HG02588 (cell line): ENCODE results near the gene MARCKS.
A peak's percentile ranks its signal among the peaks of the same experiment; 100 is the strongest.
"Not testable (repeated sequence)": the region's sequence is repeated elsewhere in the genome, so short reads cannot be mapped to it uniquely, and the experiment has no call there.

Experiments used
- ATAC-seq: cut with Tn5 transposase; IDR thresholded peaks from one replicate; pipeline ENCODE4 v1.9.1; 2021; ENCODE audit warnings: mild to moderate bottlenecking, moderate library complexity; ENCODE audit not compliant: unreplicated experiment

The MARCKS gene

GRCh38 chr6:113882336-113883022, 25.3 kb downstream of the MARCKS start:
- no peak for ATAC-seq

- ATAC-seq: no peak
These were observed 26.9 kb downstream of the MARCKS start for GRCh38 chr6:113884011-113884410.

- ATAC-seq: no peak
These were observed 29.4 kb downstream of the MARCKS start for GRCh38 chr6:113886512-113886911.

DNA sequence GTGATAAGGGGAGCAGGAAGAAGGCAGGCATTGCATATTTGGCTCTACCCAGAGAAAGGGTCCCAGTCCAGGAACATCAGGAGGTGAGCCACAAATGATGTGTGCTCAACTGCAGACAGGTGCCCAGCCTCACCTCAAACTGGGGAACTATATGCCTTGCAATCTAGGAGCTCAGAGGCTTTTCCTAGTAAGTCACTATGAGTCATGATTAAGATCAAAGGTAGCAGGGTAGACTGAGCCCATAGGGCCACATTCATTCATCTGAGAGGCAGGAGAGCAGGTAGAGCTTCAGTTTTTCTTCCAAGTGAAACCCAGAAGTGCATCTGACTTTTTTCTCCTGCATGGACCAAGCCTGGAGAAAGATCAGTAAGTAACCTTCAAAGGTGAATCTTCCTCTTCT, 31.3 kb downstream of the MARCKS start:
- ATAC-seq: no peak

- no peak for ATAC-seq
These were observed 31.9 kb downstream of the MARCKS start for GRCh38 chr6:113888956-113889630.

DNA sequence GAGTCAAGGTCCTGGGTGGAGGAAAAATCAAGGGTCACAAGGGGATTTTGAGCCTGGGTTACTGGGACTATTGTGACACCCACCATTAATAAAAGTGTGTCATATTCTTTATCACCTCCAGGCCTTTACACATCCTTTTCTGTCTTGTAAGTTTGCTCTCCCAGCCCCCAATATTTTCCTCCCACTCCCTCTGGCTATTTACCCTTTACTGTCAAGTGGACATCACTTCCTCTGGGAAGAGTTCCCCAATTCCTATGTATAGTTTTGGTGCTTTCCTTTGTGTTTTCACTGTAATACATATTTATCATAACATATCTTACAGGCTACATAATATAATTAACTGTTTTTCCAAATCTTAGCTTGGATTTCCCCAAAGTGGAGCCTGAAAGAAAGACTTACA, 36.3 kb downstream of the MARCKS start:
- ATAC-seq: no peak

GRCh38 chr6:113893866-113894265, 36.7 kb downstream of the MARCKS start:
- ATAC-seq: no peak

GRCh38 chr6:113894712-113895674, 37.8 kb downstream of the MARCKS start:
- ATAC-seq: no peak

DNA sequence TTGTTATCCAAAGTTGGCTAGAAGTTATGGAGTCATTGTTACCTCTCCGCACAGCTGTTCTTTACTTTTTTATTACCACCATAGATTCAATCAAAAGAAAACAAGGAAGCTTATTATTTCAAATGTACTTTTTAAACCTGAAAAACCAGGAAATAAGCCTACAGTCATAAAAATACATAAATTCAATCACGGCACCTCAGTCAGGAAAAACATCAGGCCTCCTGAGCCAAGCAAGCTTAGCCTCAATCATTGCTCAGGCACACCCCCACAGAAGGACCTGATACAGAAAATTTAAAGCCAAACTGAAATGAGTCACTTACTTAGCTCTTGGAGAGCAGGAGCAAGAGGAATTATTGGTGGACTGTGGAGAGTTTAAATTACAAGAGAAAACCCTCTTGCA, 44.3 kb downstream of the MARCKS start:
- ATAC-seq: no peak

- no peak for ATAC-seq
These were observed 46.7 kb downstream of the MARCKS start for GRCh38 chr6:113903666-113904330.

DNA sequence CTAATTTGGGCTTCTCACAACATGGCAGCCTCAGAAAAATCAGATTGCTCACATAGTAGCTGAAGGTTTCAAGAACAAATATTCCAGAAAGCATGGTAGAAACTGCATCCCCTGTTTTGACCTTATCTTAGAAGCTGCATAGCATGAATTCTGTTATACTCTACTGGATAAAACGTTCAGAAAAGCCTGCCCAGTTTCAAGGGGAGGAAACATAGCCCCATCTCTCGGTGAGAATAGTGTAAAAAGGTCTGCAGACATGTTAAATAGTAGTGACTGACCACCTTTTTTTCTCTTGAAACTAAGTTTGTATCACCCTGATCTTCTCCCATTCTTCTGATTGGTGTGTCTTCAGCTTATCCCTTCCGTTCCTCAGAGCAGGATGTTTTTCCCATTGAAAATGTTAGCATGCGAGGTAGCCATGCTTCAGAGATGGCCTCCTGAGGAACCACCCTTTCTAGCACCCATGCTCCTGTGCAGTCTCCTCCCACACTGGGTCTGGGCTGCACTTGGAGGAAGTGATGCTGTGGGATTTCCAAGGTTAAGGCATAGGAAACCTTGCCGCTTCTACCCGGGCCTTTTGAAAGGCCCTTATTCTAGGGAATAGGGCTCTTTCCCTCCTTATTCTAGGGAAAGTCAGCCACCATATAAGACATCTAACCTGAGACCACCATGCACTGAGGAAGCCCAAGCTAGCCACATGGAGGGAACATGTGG, 50.1 kb downstream of the MARCKS start:
- no peak for ATAC-seq

- ATAC-seq: no peak
These were observed 51.7 kb downstream of the MARCKS start for GRCh38 chr6:113908801-113909200.

GRCh38 chr6:113909224-113909856, 52.2 kb downstream of the MARCKS start:
- ATAC-seq: peak; percentile 51

- not testable (repeated sequence) for ATAC-seq
These were observed 53.1 kb downstream of the MARCKS start for GRCh38 chr6:113910285-113910684.
